ENCODE results near the gene IGSF8. TPM values are rescaled to one million over a fixed set of nuclear protein-coding genes. Genes with fewer than 3 reads are reported as not detected.

Gene IGSF8
- total RNA-seq, 6 experiments from 2014 or later = 9.6 to 12.9 (median 11.2) TPM

- TF ChIP-seq, protein P1, sequence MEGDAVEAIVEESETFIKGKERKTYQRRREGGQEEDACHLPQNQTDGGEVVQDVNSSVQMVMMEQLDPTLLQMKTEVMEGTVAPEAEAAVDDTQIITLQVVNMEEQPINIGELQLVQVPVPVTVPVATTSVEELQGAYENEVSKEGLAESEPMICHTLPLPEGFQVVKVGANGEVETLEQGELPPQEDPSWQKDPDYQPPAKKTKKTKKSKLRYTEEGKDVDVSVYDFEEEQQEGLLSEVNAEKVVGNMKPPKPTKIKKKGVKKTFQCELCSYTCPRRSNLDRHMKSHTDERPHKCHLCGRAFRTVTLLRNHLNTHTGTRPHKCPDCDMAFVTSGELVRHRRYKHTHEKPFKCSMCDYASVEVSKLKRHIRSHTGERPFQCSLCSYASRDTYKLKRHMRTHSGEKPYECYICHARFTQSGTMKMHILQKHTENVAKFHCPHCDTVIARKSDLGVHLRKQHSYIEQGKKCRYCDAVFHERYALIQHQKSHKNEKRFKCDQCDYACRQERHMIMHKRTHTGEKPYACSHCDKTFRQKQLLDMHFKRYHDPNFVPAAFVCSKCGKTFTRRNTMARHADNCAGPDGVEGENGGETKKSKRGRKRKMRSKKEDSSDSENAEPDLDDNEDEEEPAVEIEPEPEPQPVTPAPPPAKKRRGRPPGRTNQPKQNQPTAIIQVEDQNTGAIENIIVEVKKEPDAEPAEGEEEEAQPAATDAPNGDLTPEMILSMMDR (IDR thresholded peaks at IDR 0.05) = no peak
- Mint-ChIP-seq H3K9me3 (no peaks in the 10 kb centered on the region), H3K27ac (no peak overlapping the region), H3K4me1 (ENCODE audit: low read depth) (peaks cover 6% of the 10 kb centered on the region; the same call in 1 of the 2 replicates), H3K27me3 (ENCODE audit: insufficient read depth) (peaks cover 62% of the 10 kb centered on the region), H3K4me3 (no peak overlapping the region), H3K36me3 (ENCODE audit: low read depth) (no peaks in the 10 kb centered on the region)
- no peak for DNase-seq
These were observed 31.3 kb downstream of the IGSF8 start for GRCh38 chr1:160066829-160067745.

DNA sequence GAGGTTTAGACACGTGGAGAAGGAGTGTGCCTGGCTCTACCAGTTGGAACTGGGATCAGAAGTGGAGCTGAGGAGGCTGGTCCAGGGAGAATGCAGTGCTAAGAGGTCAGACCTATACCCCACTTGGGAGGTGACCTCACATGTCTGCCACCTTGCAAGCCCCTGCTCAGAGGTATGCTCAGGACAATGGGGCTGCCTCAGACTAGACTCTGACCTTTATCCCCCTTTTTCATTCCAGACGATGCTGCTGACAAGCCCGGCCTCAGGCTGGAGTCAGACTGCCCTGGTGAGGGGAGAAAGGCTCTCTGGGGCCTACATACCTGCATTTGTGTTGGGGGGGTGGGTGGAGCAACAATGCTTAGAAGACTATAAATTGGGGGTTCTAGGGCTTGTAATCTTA, 33.7 kb downstream of the IGSF8 start:
- H3K9me3 Mint-ChIP-seq = no peaks in the 10 kb centered on the region
- H3K4me3 Mint-ChIP-seq = no peak overlapping the region
- peaks cover 58% of the 10 kb centered on the region for H3K27me3 Mint-ChIP-seq (ENCODE audit: insufficient read depth)
- no peaks in the 10 kb centered on the region for H3K4me1 Mint-ChIP-seq (ENCODE audit: low read depth)
- no peak overlapping the region for H3K27ac Mint-ChIP-seq
- TF ChIP-seq, protein P1 (IDR thresholded peaks at IDR 0.05) = no peak
- no peaks in the 10 kb centered on the region for H3K36me3 Mint-ChIP-seq (ENCODE audit: low read depth)
- no peak for DNase-seq

DNA sequence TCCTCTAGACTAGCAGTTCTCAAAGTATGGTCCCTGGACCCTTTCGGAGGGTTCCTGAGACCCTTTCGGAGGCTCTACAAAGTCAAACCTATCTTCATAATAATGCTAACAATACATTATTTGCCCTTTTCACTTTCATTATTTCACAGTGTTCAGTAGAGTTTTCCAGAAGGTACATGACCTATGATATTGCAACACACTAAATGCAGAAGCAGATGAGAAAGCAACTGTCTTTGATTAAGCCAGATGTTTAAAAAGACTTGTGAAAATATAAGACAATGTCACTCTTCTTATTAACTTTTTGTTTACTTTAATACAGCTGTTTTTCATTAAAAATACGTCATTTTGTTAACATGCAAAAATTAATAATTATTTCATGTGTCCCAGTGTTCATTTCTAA, 34.3 kb downstream of the IGSF8 start:
- Mint-ChIP-seq H3K27ac (no peak overlapping the region), H3K27me3 (ENCODE audit: insufficient read depth) (peaks cover 63% of the 10 kb centered on the region), H3K36me3 (ENCODE audit: low read depth) (no peaks in the 10 kb centered on the region), H3K4me1 (ENCODE audit: low read depth) (no peaks in the 10 kb centered on the region), H3K4me3 (no peak overlapping the region), H3K9me3 (no peaks in the 10 kb centered on the region)
- TF ChIP-seq, protein P1 (IDR thresholded peaks at IDR 0.05) = no peak
- no peak for DNase-seq

GRCh38 chr1:160063176-160063575, 35.2 kb downstream of the IGSF8 start:
- TF ChIP-seq, protein P1 (IDR thresholded peaks at IDR 0.05) = no peak
- Mint-ChIP-seq H3K36me3 (ENCODE audit: low read depth) (no peaks in the 10 kb centered on the region), H3K27ac (no peak overlapping the region), H3K27me3 (ENCODE audit: insufficient read depth) (peaks cover 59% of the 10 kb centered on the region), H3K9me3 (no peaks in the 10 kb centered on the region), H3K4me3 (no peak overlapping the region), H3K4me1 (ENCODE audit: low read depth) (no peaks in the 10 kb centered on the region)
- no peak for DNase-seq

DNA sequence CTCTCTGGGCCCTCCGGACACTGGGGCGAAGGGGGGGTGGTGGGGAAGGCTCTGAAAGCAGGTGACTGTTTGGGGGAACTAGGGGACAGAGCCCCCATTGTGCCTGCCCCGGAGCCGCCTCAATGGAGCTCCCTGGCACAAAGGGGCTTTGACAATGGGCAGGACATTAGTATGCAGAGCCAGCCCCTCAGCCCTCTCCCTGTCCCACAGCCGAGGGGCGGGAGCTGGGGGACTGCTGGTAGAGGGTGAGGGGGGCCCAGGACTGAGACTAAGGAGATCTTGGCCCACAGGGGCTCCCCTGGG, 36.2 kb downstream of the IGSF8 start:
- DNase-seq = no peak
- Mint-ChIP-seq H3K4me1 (ENCODE audit: low read depth) (no peaks in the 10 kb centered on the region), H3K9me3 (no peaks in the 10 kb centered on the region), H3K4me3 (no peak overlapping the region), H3K27ac (no peak overlapping the region), H3K27me3 (ENCODE audit: insufficient read depth) (peaks cover 59% of the 10 kb centered on the region), H3K36me3 (ENCODE audit: low read depth) (no peaks in the 10 kb centered on the region)
- TF ChIP-seq, protein P1 (IDR thresholded peaks at IDR 0.05) = no peak
